ENCODE data around the gene RBM12.
"Not testable (repeated sequence)": the region's sequence is repeated elsewhere in the genome, so short reads cannot be mapped to it uniquely, and the experiment has no call there.

DNA sequence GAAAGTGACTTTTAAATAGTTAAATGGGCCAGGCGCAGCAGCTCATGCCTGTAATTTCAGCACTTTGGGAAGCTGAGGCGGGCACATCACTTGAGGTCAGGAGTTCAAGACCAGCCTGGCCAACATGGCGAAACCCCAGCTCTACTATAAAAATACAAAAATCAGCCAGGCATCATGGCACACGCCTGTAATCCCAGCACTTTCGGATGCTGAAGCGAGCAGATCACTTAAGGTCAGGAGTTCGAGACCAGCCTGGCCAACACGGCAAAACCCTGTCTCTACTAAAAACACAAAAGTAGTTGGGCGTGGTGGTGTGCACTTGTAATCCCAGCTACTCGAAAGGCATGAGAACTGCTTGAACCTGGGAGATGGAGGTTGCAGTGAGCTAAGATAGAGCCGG lies 41.2 kb upstream of the RBM12 start:
- TF ChIP-seq, protein P1, sequence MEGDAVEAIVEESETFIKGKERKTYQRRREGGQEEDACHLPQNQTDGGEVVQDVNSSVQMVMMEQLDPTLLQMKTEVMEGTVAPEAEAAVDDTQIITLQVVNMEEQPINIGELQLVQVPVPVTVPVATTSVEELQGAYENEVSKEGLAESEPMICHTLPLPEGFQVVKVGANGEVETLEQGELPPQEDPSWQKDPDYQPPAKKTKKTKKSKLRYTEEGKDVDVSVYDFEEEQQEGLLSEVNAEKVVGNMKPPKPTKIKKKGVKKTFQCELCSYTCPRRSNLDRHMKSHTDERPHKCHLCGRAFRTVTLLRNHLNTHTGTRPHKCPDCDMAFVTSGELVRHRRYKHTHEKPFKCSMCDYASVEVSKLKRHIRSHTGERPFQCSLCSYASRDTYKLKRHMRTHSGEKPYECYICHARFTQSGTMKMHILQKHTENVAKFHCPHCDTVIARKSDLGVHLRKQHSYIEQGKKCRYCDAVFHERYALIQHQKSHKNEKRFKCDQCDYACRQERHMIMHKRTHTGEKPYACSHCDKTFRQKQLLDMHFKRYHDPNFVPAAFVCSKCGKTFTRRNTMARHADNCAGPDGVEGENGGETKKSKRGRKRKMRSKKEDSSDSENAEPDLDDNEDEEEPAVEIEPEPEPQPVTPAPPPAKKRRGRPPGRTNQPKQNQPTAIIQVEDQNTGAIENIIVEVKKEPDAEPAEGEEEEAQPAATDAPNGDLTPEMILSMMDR (IDR thresholded peaks at IDR 0.05), result not testable (repeated sequence)
- not testable (repeated sequence) for TF ChIP-seq POLR2A, EP300 (IDR thresholded peaks at IDR 0.05)

All from tibial nerve (tissue), 4 donors.